ENCODE results near the gene OGFOD3.

- TF ChIP-seq CTCF (conservative IDR thresholded peaks at IDR 0.05; ENCODE audit: low read depth, low read length): no peak
- TF ChIP-seq EZH2 (IDR thresholded peaks at IDR 0.05; ENCODE audit: borderline replicate concordance, low read depth, low read length, poor library complexity, severe bottlenecking): no peak
Observed at GRCh38 chr17:82378741-82379021, 39.7 kb downstream of the OGFOD3 start.

Measured in A673 (cell line).